Testis (tissue), 2 donors: ENCODE results near the gene CDC27.

Experiments
- CTCF ChIP-seq, 3 experiments: fragments of 450-650 bp in 2 of 3; fragments of 200-600 bp in 1 of 3; sonication (generic) in 1 of 3; IDR thresholded peaks; one replicate each; pipeline ENCODE4 v1.5.1; 2016 to 2019; ENCODE audit warnings: antibody characterized with exemption in 3 of 3, mild to moderate bottlenecking in 2 of 3, moderate library complexity in 1 of 3
- POLR2A ChIP-seq: fragments of 450-650 bp; IDR thresholded peaks from one replicate; pipeline ENCODE4 v1.6.1; 2017; ENCODE audit warnings: antibody characterized with exemption, mild to moderate bottlenecking, moderate library complexity

DNA sequence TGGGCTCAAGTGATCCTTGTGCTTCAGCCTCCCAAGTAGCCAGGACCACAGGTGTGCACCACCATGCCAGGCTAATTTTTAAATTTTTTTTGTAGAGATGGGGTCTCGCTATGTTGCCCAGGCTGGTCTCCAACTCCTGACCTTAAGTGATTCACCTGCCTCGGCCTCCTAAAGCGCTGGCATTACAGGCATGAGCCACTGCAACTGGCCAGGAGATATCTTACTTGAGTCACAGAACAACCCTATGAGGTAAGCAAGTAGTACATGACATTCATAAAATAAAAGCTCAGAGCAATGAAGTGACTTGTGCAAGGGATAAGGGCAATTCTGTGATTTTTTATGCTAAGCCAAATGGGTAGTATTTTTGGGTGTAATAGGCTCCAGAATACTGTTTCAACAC is 57.3 kb downstream of the CDC27 start:
- TF ChIP-seq CTCF (IDR thresholded peaks at IDR 0.05) = no peak
- TF ChIP-seq POLR2A = no peak
